KBM-7 (cell line): ENCODE data around the gene BPIFB1.
A peak's percentile ranks its signal among the peaks of the same experiment; 100 is the strongest.

Experiments
- DNase-seq: peaks from one replicate; pipeline ENCODE4 v3.0.0-alpha.2; 2015
- in situ Hi-C: fragments of 300-500 bp; cut with MboI; formaldehyde crosslinking; loops from 2 replicates; pipeline ENCODE4 v1.14.3; 2020; ENCODE audit warnings: low sequenced_read_pairs, low pct_unique_long_range_greater_than_20kb, mixed read lengths

Gene BPIFB1, protein sequence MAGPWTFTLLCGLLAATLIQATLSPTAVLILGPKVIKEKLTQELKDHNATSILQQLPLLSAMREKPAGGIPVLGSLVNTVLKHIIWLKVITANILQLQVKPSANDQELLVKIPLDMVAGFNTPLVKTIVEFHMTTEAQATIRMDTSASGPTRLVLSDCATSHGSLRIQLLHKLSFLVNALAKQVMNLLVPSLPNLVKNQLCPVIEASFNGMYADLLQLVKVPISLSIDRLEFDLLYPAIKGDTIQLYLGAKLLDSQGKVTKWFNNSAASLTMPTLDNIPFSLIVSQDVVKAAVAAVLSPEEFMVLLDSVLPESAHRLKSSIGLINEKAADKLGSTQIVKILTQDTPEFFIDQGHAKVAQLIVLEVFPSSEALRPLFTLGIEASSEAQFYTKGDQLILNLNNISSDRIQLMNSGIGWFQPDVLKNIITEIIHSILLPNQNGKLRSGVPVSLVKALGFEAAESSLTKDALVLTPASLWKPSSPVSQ

DNA sequence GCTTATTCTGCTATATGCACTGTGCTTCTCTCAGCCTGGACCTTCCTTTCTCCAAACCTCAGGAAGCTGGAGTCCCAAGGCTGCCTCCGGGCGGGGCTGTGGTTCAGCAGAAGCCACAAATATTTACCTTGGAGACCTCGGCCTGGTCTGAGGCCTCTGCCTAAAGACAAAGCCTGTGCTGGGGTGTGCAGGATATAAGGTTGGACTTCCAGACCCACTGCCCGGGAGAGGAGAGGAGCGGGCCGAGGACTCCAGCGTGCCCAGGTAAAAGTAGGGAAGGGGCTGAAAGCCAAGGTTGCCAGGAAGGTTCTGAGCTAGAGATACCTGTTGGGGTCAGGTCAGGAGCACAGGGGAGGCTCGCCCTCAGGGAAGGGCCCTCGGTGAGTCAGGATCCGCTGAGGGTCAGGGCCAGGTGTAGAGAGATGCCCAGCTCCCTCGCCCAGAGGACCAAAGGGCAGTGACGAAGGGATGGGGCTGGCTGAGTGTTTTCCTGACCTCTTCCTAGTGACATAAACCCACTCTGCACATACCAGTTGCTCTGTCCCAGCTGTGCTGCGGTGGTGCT, at the start of gene BPIFB1:
Gene BPIFB1 (plus strand): TSS at position 224 of the 565 bp plus-strand sequence. CDS start 2,860 bp downstream, outside the sequence.
- no peak for DNase-seq
- in situ Hi-C loops = no loop called here

DNA sequence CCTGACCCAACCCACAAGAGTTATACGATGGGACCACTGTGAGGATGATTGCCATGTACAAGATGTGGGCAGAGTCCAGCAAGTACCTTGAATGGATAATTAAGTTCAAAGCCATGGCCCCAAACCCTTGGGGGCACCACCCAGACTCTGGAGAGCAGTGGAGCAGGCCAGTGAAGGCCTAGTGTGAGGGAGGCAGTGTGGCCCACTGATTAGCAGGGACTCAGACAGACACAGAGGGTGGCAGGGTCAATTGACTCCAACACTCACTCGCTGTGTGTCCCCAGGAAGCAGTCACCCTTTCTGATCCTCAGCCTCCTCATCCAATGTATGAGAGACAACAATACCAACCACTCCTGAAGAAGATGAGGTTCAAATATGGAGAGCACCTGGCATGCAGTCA, 49.0 kb upstream of the BPIFB1 start:
- in situ Hi-C loops = no loop called here
- no peak for DNase-seq

DNA sequence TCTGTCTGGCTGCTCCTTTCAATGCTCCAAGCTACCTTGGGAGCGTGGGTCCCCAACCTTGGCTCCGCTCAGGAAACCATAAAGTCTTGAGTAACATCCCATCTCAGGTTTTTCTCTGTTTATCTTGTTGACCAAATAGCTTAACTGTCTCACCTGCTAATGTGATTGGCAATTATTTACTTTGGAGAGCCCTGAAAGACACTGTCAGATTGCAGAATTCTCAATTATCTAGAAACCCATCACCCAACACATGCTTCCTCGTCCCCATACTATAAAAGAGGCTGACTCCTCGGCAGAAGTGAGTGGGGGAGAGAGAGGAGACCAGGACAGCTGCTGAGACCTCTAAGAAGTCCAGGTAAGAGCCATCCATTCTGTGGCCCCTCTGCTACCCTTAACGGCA, 47.3 kb upstream of the BPIFB1 start, which contains the start of gene BPIFA1:
Gene BPIFA1 (plus strand): TSS at position 301 of the 400 bp plus-strand sequence. CDS start 1,716 bp downstream, outside the sequence.
- in situ Hi-C loops = no loop called here
- DNase-seq = no peak

DNA sequence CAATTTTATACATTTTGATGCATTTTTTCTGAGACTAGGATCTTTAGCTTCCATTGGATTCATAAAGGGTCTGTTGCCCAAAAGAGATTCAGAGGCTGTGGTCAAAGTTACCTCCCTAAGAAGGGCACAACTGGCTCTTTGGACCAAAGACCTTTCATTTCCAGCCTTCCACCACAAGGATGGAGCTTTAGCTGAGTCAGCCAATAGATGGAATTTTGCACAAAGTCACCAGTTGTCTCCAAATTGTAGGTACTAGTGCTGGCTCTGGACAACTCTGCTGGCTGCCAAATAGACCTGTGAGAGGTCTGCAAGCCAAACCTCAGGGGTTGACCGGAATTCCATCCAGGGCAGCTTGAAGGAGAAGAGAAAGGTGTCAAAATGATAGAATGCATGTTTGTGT, 46.7 kb upstream of the BPIFB1 start:
- DNase-seq = no peak

DNA sequence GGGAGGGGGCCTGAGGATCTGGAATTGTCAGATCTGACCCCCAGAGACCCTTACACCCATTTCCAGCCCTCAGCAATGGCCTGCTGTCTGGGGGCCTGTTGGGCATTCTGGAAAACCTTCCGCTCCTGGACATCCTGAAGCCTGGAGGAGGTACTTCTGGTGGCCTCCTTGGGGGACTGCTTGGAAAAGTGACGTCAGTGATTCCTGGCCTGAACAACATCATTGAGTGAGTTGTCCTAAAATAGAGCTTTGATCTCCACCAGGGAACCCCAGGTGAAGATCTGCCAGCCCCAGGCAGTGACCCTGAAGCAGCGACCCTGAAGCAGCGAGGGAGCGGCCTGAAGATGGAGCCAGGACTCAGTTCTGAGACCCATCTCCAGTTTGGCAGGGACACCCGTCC, 45.0 kb upstream of the BPIFB1 start:
- DNase-seq = no peak
- in situ Hi-C loops = no loop called here

More for the DNA sequence above, 46.7 kb upstream of the BPIFB1 start:
- in situ Hi-C loops = no loop called here

DNA sequence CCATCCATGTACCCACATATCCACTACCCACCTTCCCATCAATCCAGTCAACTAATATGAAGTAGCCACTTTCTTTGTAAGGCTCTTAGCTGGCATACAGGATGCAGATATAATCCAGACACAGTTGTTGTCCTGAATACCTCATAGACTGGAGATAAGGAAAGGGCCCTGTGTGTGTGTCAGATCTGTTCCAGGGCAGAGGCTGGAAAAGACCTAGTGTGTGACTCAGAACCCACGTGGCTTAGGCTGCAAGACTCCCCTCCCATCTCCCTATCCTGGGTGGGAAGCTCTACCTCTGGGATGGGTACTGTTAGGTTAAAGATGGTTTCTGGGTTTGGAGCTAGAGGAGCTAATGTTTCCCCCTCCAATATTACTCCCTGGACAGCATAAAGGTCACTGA, 43.6 kb upstream of the BPIFB1 start:
- in situ Hi-C loops = no loop called here

DNA sequence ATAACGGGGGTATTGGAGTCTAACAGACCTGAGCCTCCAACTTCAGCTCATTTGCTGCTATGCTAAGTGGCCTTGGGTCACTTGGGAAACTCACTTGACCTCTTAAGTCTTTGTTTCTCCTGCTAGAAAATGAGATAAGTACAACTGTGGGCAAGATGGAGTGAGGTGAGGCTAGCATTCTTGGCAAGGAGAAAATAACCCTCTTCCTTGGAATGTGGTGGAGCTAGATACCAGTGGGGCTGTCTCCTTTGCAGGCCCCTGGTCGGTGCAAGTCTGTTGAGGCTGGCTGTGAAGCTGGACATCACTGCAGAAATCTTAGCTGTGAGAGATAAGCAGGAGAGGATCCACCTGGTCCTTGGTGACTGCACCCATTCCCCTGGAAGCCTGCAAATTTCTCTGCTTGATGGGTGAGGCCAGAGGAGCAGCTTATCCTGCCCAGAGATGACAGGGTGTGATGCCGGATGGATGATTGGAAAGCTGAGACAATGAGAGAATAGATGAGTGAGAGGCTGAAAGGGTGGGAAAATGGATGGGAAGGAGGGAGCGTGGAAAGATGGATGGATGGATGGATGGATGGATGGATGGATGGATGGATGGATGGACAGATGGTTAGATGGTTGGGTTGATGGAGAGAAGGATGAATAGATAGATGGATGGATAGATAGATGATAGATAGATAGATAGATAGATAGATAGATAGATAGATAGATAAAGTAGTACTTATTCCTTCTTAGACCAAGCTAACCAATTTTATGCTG, 42.9 kb upstream of the BPIFB1 start:
- in situ Hi-C loops = no loop called here
- no peak for DNase-seq

More for the DNA sequence above, 43.6 kb upstream of the BPIFB1 start:
- no peak for DNase-seq

DNA sequence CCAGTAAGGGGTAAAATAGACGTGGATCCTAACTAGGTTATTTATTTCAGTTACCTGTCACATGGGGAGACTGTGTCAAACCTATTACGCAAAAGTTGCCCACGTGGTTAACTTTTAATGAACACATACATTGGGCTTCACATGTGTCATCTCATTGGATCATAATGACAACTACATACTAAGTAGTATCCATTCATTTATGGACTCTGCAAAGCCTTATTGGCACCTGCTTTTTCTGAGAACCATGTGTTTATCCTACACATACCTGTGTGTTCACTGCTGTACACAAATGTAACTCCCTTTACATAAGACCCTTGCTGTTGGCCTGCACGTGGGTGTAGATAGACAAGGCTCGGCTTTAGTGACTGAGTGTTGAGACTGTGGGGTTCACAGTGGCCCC, 42.1 kb upstream of the BPIFB1 start:
- no peak for DNase-seq
- in situ Hi-C loops = no loop called here

DNA sequence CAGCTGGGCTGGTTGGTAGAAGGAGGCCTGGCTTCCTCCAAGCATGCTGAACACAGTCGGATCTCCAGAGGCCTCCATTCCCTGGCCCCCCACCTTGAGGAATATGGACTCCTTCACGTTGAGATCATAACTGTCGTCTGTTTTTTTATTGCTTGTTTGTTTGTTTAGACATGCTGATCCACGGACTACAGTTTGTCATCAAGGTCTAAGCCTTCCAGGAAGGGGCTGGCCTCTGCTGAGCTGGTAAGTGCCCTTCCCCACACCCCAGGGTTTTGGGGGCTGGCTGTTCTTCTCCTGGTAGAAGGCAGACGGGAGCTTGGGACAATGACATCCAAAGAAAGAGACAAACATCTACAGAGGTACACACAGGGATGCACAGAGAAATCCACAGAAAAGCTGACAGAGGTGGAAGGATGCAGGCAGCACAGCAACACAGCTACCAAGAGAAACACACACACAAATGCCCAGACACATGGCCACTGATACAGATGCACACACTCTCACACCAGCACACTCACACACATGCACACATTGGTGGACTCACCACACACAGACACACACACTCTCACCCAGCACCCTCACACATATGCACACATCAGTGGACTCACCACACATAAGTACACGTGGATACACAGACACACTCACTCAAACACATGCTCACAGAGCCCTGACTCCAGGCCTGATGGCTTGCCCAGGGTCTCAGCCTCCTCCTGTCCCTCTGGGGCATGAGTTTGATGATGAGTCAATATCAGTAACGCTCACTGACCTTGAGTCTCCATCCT, 40.5 kb upstream of the BPIFB1 start:
- no peak for DNase-seq
- in situ Hi-C loops = no loop called here

DNA sequence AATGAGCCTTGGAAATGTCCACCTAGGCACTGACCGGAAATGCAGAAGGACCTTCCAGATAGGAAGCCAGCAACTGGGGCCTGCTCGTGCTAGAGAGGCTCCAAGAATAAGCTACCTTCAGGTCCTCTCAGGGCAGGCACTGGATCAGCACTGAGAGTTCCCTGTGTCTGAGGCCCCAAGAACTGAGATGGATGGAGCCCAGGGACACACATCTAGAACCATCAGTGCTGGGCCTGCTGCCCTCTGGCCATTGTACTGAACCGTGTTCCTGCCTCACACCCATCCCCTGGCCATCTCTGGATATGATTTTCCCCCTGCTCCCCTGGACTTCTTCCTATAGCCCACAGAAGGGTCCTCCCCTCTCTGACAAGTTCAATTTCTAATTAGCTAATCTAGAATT, 36.9 kb upstream of the BPIFB1 start:
- in situ Hi-C loops = no loop called here
- DNase-seq = no peak

DNA sequence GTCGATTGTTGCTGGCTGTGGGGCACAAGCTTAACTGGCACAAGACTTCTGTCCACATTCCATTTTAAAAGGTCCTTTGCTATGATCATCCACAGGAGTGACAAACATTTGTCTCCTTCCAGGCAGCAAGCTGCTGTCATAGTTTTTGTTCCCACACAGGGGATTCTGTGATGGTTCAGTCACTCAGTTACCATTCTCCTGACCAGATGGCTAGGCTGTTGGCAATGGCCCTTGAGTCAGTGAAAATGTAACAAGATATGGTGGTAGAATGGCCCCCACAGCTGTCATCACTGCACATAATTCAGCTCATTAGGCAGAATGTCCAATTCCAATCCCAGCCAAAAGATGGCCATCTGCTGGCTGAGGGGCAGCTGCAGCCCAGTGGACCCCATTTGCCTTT, 33.6 kb upstream of the BPIFB1 start:
- DNase-seq = no peak
- in situ Hi-C loops = no loop called here

DNA sequence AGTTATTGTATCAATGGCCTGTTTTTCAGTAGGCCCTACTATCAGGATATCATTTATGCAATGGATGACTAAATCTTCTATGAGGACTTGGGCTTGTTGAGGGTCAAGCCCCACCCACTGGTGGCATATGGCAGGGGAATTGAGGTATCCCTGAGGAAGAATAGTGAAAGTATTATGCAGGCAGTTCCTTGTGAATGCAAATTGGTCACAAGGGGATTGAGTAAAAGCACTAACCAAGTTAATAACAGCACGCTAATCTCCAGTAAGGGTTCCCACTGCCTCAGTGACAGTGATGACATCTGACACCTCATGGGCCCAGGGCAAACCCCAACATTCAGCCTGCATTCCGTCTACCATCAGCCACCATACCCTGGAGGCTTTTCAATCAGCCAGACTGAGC, 32.3 kb upstream of the BPIFB1 start:
- no peak for DNase-seq
- in situ Hi-C loops = no loop called here

DNA sequence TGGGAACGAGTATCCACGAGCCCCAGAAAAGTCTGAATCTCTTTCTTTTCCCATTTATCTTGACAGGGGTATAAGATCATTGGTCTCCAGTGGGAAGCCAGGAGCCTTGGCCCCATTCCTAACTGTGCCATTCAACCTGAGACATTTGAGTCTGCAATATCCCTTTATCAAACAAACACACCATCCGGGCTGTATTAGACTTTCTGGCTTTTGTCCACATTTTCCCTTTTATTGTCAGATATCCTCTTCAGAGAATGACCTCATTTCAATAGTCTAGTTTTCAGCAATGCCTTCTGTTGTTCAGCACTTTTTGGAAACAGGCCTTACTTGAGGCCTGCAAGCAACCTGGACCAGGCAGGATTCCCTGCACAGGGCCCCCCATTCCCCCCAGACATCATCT, 31.5 kb upstream of the BPIFB1 start:
- in situ Hi-C loops = no loop called here
- no peak for DNase-seq

DNA sequence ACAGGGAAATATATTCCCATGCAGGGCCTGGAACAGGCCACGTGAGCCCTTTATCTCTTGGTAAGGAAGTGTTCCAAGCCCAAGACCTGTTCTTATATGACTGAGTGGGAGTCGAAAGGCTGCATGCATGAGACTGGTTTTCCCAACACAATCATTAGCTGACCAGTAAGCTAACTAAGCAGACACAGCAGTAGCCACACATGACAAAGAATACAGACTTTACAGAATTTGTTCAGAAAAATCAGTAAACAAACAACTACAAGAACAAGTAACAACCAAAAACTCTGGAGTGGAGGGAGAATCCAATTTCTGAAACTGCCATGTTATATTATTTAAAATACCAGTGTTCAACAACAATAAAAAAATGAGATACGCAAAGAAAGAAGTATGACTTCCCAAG, 30.6 kb upstream of the BPIFB1 start:
- no peak for DNase-seq
- in situ Hi-C loops = no loop called here

DNA sequence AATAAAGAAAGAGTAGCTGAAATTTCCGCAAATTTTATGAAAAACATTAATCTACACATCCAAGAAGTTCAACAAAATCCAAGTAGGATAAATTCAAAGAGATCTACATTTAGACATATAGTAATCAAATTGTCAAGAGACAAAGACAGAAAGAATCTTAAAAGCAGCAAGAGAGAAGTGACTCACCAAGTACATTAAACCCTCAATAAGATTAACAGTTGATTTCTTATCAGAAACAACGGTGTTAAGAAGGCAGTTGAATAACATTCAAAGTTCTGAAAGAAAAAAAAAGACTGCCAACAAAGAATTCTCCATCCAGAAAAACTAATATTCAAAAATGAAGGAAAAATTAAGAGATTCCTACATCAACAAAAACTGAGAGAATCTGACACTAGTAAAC, 28.0 kb upstream of the BPIFB1 start:
- no peak for DNase-seq
- in situ Hi-C loops = no loop called here

DNA sequence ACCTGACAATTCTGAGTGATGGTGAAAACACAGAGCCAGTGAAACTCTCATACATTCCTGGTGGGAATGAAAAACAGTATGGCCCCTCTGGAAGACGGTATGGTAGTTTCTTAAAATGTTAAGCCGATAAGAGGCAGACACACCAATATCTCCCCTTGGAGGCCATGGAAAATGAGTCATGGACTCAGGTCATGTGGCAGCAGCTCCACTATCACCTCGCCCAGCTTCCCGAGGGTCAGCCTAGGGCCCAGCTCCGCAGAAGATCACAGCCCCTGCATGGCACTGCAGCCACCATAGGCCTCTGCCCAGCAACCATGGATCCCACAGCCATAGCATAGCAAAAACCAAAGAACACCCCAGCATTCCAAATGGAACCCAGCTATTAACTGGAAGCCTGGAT, 25.8 kb upstream of the BPIFB1 start:
- no peak for DNase-seq
- in situ Hi-C loops = no loop called here

DNA sequence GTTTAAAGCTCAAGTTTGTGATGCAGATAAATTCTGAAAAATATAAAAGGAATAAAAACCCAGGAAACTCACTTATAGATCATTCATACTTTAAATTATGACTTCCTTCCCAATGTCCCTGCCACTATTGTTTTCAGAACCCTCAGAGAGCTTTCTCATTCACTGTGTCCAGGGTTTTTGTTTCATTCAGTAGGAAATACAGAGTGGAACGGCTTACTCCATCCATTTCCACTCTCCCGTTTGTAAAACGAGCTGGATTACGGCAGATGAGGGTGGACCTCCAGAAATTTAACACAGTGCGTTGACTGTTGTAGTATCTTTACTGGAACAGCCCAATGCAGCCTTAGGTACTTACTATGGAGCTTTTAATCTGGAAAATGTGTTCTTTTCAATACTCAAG, 23.6 kb upstream of the BPIFB1 start:
- no peak for DNase-seq
- in situ Hi-C loops = no loop called here

DNA sequence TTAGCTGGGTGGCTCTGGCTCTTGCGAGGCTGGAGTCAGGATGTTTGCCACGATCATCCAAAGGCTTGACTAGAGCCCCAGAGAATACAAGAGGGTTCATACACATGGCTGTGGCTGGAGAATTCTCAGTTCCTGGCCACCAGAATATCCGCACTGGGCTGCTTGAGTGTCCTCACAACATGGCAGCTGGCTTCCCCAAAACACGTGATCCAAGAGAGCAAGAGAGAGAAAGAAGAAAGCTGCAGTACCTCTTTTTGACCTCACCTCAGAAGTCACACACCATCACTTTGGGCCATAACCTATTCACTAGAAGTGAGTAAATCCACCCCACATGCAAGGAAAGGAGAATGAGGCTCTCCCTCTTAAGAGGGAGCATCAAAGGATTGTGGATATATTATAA, 21.5 kb upstream of the BPIFB1 start:
- DNase-seq = no peak
- in situ Hi-C loops = no loop called here

DNA sequence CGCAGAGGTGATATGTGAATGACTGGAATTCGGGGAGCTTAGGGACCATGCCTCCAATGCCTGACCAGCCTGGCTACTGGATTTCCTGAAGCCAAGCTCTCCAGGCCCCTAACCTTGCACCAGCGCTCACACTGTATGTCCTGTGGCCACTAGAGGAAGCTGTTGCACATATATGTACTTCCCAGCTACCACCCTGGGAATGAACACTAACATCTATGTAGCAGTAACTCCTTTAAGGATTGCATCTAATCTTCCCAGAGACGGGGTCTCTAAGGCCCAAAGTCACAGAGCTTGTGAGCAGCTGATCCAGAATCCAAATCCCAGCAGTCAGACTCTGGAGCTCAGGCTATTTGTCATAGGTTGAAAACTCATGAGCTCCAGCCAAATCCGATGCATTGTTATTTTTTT, 20.4 kb upstream of the BPIFB1 start:
- DNase-seq = peak; percentile 57
- in situ Hi-C loops = no loop called here
